Measurements from ENCODE around the gene TSHZ2.
"Not testable (repeated sequence)": the region's sequence is repeated elsewhere in the genome, so short reads cannot be mapped to it uniquely, and the experiment has no call there.

TSHZ2 gene

GRCh38 chr20:53085720-53086119, 113.6 kb downstream of the TSHZ2 start:
- H3K4me3 ChIP-seq (ENCODE audit: low read depth, low read length) = no peak overlapping the region
- no peak for TF ChIP-seq CTCF (IDR thresholded peaks at IDR 0.05; ENCODE audit: low read depth, low read length)
- no peak for DNase-seq
- H3K4me1 ChIP-seq = peaks cover 20% of the 10 kb centered on the region
- H3K9me3 ChIP-seq = no peaks in the 10 kb centered on the region
- no peaks in the 10 kb centered on the region for H3K36me3 ChIP-seq
- no peaks in the 10 kb centered on the region for H3K27me3 ChIP-seq

- no peak for TF ChIP-seq CTCF (IDR thresholded peaks at IDR 0.05; ENCODE audit: low read depth, low read length)
- Histone ChIP-seq H3K4me3 (ENCODE audit: low read depth, low read length) (no peak overlapping the region), H3K36me3 (no peaks in the 10 kb centered on the region), H3K27me3 (no peaks in the 10 kb centered on the region), H3K4me1 (peaks cover 13% of the 10 kb centered on the region), H3K9me3 (no peaks in the 10 kb centered on the region)
- DNase-seq = no peak
These were observed 115.0 kb downstream of the TSHZ2 start for GRCh38 chr20:53087037-53087777.

- DNase-seq = no peak
- H3K36me3 ChIP-seq = no peaks in the 10 kb centered on the region
- H3K4me1 ChIP-seq = no peaks in the 10 kb centered on the region
- no peak overlapping the region for H3K4me3 ChIP-seq (ENCODE audit: low read depth, low read length)
- H3K27me3 ChIP-seq = no peaks in the 10 kb centered on the region
- H3K9me3 ChIP-seq = no peaks in the 10 kb centered on the region
- no peak for TF ChIP-seq CTCF (IDR thresholded peaks at IDR 0.05; ENCODE audit: low read depth, low read length)
These were observed 116.6 kb downstream of the TSHZ2 start for GRCh38 chr20:53088786-53089185.

- H3K36me3 ChIP-seq; H3K9me3 ChIP-seq; H3K4me3 ChIP-seq (ENCODE audit: low read depth, low read length); H3K27me3 ChIP-seq; DNase-seq; H3K4me1 ChIP-seq: not testable (repeated sequence)
These were observed 117.7 kb downstream of the TSHZ2 start for GRCh38 chr20:53089851-53090250.

- no peak for DNase-seq
- no peaks in the 10 kb centered on the region for H3K27me3 ChIP-seq
- H3K36me3 ChIP-seq = no peaks in the 10 kb centered on the region
- H3K9me3 ChIP-seq = no peaks in the 10 kb centered on the region
- no peak overlapping the region for H3K4me3 ChIP-seq (ENCODE audit: low read depth, low read length)
- H3K4me1 ChIP-seq = peaks cover 7% of the 10 kb centered on the region
- no peak for TF ChIP-seq CTCF (IDR thresholded peaks at IDR 0.05; ENCODE audit: low read depth, low read length)
These were observed 119.6 kb downstream of the TSHZ2 start for GRCh38 chr20:53091789-53092188.

GRCh38 chr20:53092772-53093300, 120.7 kb downstream of the TSHZ2 start:
- H3K36me3 ChIP-seq = no peaks in the 10 kb centered on the region

More at GRCh38 chr20:53092772-53093300, 120.7 kb downstream of the TSHZ2 start:
- H3K4me3 ChIP-seq (ENCODE audit: low read depth, low read length) = no peak overlapping the region
- no peak for TF ChIP-seq CTCF (IDR thresholded peaks at IDR 0.05; ENCODE audit: low read depth, low read length)
- no peak for DNase-seq
- H3K4me1 ChIP-seq = peaks cover 18% of the 10 kb centered on the region
- H3K27me3 ChIP-seq = no peaks in the 10 kb centered on the region
- H3K9me3 ChIP-seq = no peaks in the 10 kb centered on the region
